K562 (cell line): ENCODE data around the gene DIP2B. TPM values are rescaled to one million over a fixed set of nuclear protein-coding genes. Genes with fewer than 3 reads are reported as not detected.

Experiments used
- ATAC-seq: fragments of 200-7000 bp; cut with Tn5 transposase; 3 replicates; pipeline ENCODE4 v1.9.1; 2020; ENCODE audit warnings: moderate library complexity
- BruUV-seq: library from RNA; stranded (reverse); fragments of 400-500 nt; replicated peaks from 2 replicates; lab custom pipeline; 2021; lab: Mats Ljungman, UMichigan
- CTCF ChIA-PET: fragments of 300-600 bp; formaldehyde crosslinking; extraction: SDS; loops from one replicate; lab custom pipeline; 2021; ENCODE audit warnings: low intra/inter-chr PET ratio; lab: Yijun Ruan, JAX
- POLR2A ChIA-PET: fragments of 300-600, 350-650 bp; sonication (Branson Sonifier 250); formaldehyde crosslinking; extraction: SDS; loops from one replicate; lab custom pipeline; 2021; ENCODE audit warnings: antibody characterized with exemption, inconsistent platforms; lab: Yijun Ruan, JAX
- DNase-seq, 4 experiments: peaks; one replicate each; pipeline versions ENCODE4 v3.0.0 to v3.0.0-alpha.2; 2011 to 2018; ENCODE audit warnings: low spot score in 3 of 4, mixed read lengths in 3 of 4; ENCODE audit errors: extremely low read depth in 1 of 4
- FAIRE-seq: peaks from 2 replicates; lab custom pipeline; 2011; peaks lifted over from hg19 to GRCh38; lab: Jason Lieb, UNC
- H2AFZ ChIP-seq: 2 replicates; pipeline ENCODE4 v1.6.0; 2011; ENCODE audit warnings: low read depth, low read length, control low read depth, inconsistent platforms
- H3K27ac ChIP-seq: fragments of 200-600 bp; 3 replicates; pipeline ENCODE4 v1.8.0; 2011; ENCODE audit warnings: low read depth, mild to moderate bottlenecking, control low read depth, inconsistent platforms, low read length, moderate library complexity, mixed read lengths; ENCODE audit errors: extremely low read depth
- H3K27me3 ChIP-seq, 2 experiments: fragments of 300-600 bp in 1 of 2; 2 replicates in 1 of 2; 3 replicates in 1 of 2; pipeline versions ENCODE4 v1.6.0 to v1.8.0; 2011; ENCODE audit warnings: inconsistent platforms in 2 of 2, low read length in 2 of 2, mild to moderate bottlenecking in 1 of 2, mixed read lengths in 1 of 2, moderate library complexity in 1 of 2; ENCODE audit not compliant: control insufficient read depth in 2 of 2, insufficient read depth in 2 of 2
- H3K36me3 ChIP-seq: fragments of 300-600 bp; 3 replicates; pipeline ENCODE4 v1.8.0; 2011; ENCODE audit warnings: mild to moderate bottlenecking, low read length, inconsistent platforms; ENCODE audit not compliant: control insufficient read depth, insufficient read depth
- H3K4me1 ChIP-seq, 2 experiments: fragments of 200-600 bp in 1 of 2; replicated peaks in 1 of 2; 2 replicates in 1 of 2; 3 replicates in 1 of 2; pipeline versions ENCODE4 v1.5.1 to v1.8.0; 2011; ENCODE audit warnings: inconsistent platforms in 2 of 2, low read length in 2 of 2, mild to moderate bottlenecking in 1 of 2, mixed read lengths in 1 of 2, moderate library complexity in 1 of 2; ENCODE audit not compliant: control insufficient read depth in 2 of 2, insufficient read depth in 2 of 2
- H3K4me2 ChIP-seq: 2 replicates; pipeline ENCODE4 v1.6.1; 2011; ENCODE audit warnings: low read length, control low read depth, inconsistent platforms, mixed read lengths; ENCODE audit not compliant: insufficient read depth
- H3K4me3 ChIP-seq: fragments of 200-600 bp; sonication (generic), shearing (Covaris generic); 2 replicates; pipeline ENCODE4 v1.5.1; 2016; ENCODE audit warnings: control low read depth, inconsistent platforms
- H3K79me2 ChIP-seq: fragments of 200-600 bp; 3 replicates; pipeline ENCODE4 v1.8.0; 2011; ENCODE audit warnings: low read length, inconsistent platforms; ENCODE audit not compliant: control insufficient read depth, insufficient read depth
- H3K9ac ChIP-seq, 2 experiments: 2 replicates each; pipeline versions ENCODE4 v1.6.0 to v1.6.1; 2011; ENCODE audit warnings: low read depth in 2 of 2, low read length in 2 of 2, control low read depth in 1 of 2, inconsistent platforms in 1 of 2, mild to moderate bottlenecking in 1 of 2, mixed read lengths in 1 of 2; ENCODE audit not compliant: insufficient read depth in 1 of 2
- H3K9me1 ChIP-seq: one replicate; pipeline ENCODE4 v1.6.0; 2011; ENCODE audit warnings: inconsistent platforms, mild to moderate bottlenecking, low read length, moderate library complexity; ENCODE audit not compliant: control insufficient read depth, insufficient read depth
- H3K9me3 ChIP-seq: replicated peaks from 2 replicates; pipeline ENCODE4 v1.5.1; 2011; ENCODE audit warnings: low read depth, low read length, inconsistent platforms; ENCODE audit not compliant: control insufficient read depth, insufficient read depth
- H4K20me1 ChIP-seq: replicated peaks from 2 replicates; pipeline ENCODE4 v1.6.1; 2011; ENCODE audit warnings: low read length, inconsistent platforms, mixed read lengths; ENCODE audit not compliant: control insufficient read depth, insufficient read depth
- FOXA3 ChIP-seq, 2 experiments: fragments of 450-650 bp in 1 of 2; sonication (generic) in 1 of 2; formaldehyde crosslinking; IDR thresholded peaks in 1 of 2; conservative IDR thresholded peaks in 1 of 2; 2 replicates each; pipeline versions ENCODE4 v1.4.0 to v1.8.0; 2020 to 2022; ENCODE audit warnings: mild to moderate bottlenecking in 2 of 2, missing genetic modification reagents in 1 of 2
- WGBS: fragments of 100-300 bp; shearing (Covaris generic); methylation state at CpG from one replicate; pipeline ENCODE4 v1.1.6; 2016; ENCODE audit warnings: low coverage, mixed read lengths; ENCODE audit not compliant: insufficient coverage; ENCODE audit errors: missing lambda C conversion rate; 5-methylcytosine and 5-hydroxymethylcytosine counted together
- in situ Hi-C: fragments of 300-500 bp; cut with MboI; formaldehyde crosslinking; loops from 4 replicates; pipeline ENCODE4 v1.15.0; 2018; ENCODE audit warnings: inconsistent platforms, mixed read lengths
- intact Hi-C: fragments of 100-400 bp; cut with micrococcal nuclease; formaldehyde crosslinking; loops from 2 replicates; pipeline ENCODE4 v1.14.2; 2022
- polyA plus RNA-seq, 8 experiments: library from polyadenylated mRNA; depleted of rRNA in 4 of 8; stranded (reverse) in 5 of 8; unstranded in 3 of 8; fragments of >200 nt; fragmentation: Nextera tagmentation in 2 of 8; fragmentation: Illumina TruSeq in 1 of 8; extraction: Ambion mirVana in 2 of 8; extraction: Trizol in 1 of 8; gene quantifications; 2 replicates each; pipeline versions ENCODE4 v1.2.1 to v1.2.3, GENCODE V29; 2011 to 2014; ENCODE audit warnings: inconsistent platforms in 1 of 8, missing spikeins in 1 of 8
- total RNA-seq, 7 experiments: library from RNA; depleted of rRNA in 6 of 7; stranded (reverse); fragments of >200 nt in 6 of 7; fragmentation: Illumina TruSeq in 2 of 7; extraction: Trizol in 2 of 7; gene quantifications; 2 replicates each; pipeline versions ENCODE4 v1.2.1 to v1.2.3, GENCODE V29; 2011 to 2021; ENCODE audit warnings: low replicate concordance in 1 of 7
- TF ChIP-seq, protein P1 (sequence below), 2 experiments: fragments of 450-650 bp; conservative IDR thresholded peaks; 2 replicates each; pipeline ENCODE4 v1.6.1; 2017; ENCODE audit warnings: mild to moderate bottlenecking in 2 of 2, moderate library complexity in 2 of 2

DIP2B gene
- total and polyA plus RNA-seq, 9 of the 15 experiments (the other 6 are each of a cell fraction or from before 2014, with no cell fraction given) = 4.6 to 26.1 (median 18.8) TPM

DNA sequence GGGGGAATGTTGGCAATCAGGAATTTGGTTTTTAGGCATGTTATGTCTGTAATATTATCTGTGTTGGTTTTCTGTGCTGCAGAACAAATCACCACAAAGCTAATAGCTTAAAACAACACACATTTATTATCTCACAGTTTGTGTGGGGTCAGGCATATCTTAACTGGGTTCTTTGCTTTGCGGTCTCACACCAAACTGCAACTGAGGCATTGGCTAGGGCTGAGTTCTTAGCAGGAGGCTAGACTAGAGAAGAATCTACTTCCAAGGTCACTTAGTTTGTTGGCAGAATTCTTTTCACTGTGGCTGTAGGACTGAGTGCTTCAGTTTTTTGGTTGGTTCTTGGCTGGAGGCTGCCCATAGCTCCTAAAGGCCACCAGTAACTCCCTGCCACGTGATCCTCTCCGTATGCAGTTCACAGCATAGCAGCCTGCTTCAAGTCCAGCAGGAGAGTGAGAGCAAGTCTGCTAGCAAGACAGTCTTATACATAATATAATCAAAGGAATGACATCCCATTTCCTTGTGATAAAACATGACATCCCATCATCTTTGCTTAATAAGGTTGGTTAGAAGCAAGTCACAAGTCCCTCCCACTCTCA lies 280.7 kb downstream of the DIP2B start:
- 97% methylated on average over 3 of the region's 3 CpGs for WGBS
- H3K27ac ChIP-seq = no peak overlapping the region
- no peak overlapping the region for H3K4me2 ChIP-seq
- H3K9me1 ChIP-seq = no peaks in the 10 kb centered on the region
- ATAC-seq = no peak
- FAIRE-seq = peak; percentile 11
- H3K36me3 ChIP-seq = peaks cover 26% of the 10 kb centered on the region; the same call in 2 of the 3 replicates
- H3K9ac ChIP-seq = peak overlapping the region in 1 of 2 experiments; percentile 61; a peak in 1 of 4 replicates
- no peaks in the 10 kb centered on the region for H4K20me1 ChIP-seq
- no peak for TF ChIP-seq FOXA3 (CRISPR knock-in tag; conservative IDR thresholded peaks at IDR 0.05 in 1 of 2, IDR thresholded peaks at IDR 0.05 in 1 of 2)
- TF ChIP-seq, protein P1, sequence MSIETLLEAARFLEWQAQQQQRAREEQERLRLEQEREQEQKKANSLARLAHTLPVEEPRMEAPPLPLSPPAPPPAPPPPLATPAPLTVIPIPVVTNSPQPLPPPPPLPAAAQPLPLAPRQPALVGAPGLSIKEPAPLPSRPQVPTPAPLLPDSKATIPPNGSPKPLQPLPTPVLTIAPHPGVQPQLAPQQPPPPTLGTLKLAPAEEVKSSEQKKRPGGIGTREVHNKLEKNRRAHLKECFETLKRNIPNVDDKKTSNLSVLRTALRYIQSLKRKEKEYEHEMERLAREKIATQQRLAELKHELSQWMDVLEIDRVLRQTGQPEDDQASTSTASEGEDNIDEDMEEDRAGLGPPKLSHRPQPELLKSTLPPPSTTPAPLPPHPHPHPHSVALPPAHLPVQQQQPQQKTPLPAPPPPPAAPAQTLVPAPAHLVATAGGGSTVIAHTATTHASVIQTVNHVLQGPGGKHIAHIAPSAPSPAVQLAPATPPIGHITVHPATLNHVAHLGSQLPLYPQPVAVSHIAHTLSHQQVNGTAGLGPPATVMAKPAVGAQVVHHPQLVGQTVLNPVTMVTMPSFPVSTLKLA (conservative IDR thresholded peaks at IDR 0.05) = no peak
- DNase-seq = no peak
- no peak overlapping the region for H3K4me3 ChIP-seq
- H3K4me1 ChIP-seq = 0 out of 5 replicates have a peak, but pooled peaks cover 0 to 4% of the 10 kb centered on the region in 2 experiments
- intact Hi-C loops (no loop called here), in situ Hi-C loops (no loop called here)
- BruUV-seq = no TSS peak
- ChIA-PET POLR2A (interaction anchor here (0.5 to 1.3 kb wide), 2 partner anchors 8 to 477 kb away, joined by 3 to 4 read pairs; no protein-coding TSS in a partner anchor), CTCF (no interaction called here)
- H3K79me2 ChIP-seq = peaks cover 14% of the 10 kb centered on the region; the same call in 2 of the 3 replicates
- no peaks in the 10 kb centered on the region for H3K9me3 ChIP-seq
- H3K27me3 ChIP-seq = no peaks in the 10 kb centered on the region
- H2AFZ ChIP-seq = no peak overlapping the region
